PC-3 (cell line): ENCODE data around the gene MPL.

Experiments
- EZH2 ChIP-seq: fragments of 300-600 bp; sonication (generic); IDR thresholded peaks from one replicate; pipeline ENCODE4 v1.6.1; 2017; ENCODE audit warnings: antibody characterized with exemption, mild to moderate bottlenecking, low read length; ENCODE audit not compliant: unreplicated experiment
- EZH2phosphoT487 ChIP-seq: fragments of 300-600 bp; sonication (generic); IDR thresholded peaks from 2 replicates; pipeline ENCODE4 v1.6.1; 2018; ENCODE audit warnings: mild to moderate bottlenecking, antibody characterized with exemption, low read length, borderline replicate concordance
- TF ChIP-seq, protein P1 (sequence below): fragments of 300-600 bp; sonication (generic); conservative IDR thresholded peaks from 2 replicates; pipeline ENCODE4 v1.5.1; 2017; ENCODE audit warnings: antibody characterized with exemption, low read depth, mild to moderate bottlenecking, low read length

DNA sequence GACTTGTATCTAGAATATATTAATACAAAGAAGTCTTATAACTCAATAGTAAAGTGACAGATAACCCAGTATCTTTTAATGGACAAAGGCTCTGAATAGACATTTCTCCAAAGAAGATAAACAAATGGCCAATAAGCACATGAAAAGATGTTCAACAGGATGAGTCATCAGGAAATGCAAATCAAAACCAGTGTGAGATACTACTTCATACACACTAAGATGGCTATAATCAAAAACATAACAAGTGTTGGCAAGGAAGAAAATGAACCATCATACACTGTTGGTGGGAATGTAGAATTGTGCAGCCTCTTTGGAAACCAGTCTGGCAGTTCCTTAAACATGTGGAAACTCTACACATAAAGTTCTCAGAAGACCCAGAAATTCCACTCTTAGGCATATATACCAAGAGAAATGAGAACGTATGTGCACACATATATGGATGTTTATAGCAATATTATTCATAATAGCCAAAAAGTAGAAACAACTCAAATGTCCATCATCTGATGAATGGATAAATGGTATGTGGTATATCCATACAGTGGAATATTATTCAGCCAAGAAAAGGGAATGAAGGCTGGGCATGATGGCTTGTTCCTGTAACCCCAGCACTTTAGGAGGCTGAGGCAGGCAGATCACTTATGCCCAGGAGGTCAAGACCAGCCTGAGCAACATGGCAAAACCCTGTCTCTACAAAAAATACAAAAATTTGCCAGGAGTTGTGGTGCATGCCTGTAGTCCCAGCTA is 9.9 kb upstream of the MPL start:
- TF ChIP-seq, protein P1, sequence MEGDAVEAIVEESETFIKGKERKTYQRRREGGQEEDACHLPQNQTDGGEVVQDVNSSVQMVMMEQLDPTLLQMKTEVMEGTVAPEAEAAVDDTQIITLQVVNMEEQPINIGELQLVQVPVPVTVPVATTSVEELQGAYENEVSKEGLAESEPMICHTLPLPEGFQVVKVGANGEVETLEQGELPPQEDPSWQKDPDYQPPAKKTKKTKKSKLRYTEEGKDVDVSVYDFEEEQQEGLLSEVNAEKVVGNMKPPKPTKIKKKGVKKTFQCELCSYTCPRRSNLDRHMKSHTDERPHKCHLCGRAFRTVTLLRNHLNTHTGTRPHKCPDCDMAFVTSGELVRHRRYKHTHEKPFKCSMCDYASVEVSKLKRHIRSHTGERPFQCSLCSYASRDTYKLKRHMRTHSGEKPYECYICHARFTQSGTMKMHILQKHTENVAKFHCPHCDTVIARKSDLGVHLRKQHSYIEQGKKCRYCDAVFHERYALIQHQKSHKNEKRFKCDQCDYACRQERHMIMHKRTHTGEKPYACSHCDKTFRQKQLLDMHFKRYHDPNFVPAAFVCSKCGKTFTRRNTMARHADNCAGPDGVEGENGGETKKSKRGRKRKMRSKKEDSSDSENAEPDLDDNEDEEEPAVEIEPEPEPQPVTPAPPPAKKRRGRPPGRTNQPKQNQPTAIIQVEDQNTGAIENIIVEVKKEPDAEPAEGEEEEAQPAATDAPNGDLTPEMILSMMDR, result no peak
- TF ChIP-seq EZH2phosphoT487 (no peak), EZH2 (no peak)
